Metanephros (tissue), 1 donor: ENCODE results near the gene MAP2K3. TPM values are rescaled to one million over a fixed set of nuclear protein-coding genes. Genes with fewer than 3 reads are reported as not detected.

Source experiments
- total RNA-seq: library from RNA; depleted of rRNA; stranded (reverse); fragments of >200 nt; gene quantifications from one replicate; pipeline ENCODE4 v1.2.3, GENCODE V29; 2014

The MAP2K3 gene
- 23.7 TPM for total RNA-seq

DNA sequence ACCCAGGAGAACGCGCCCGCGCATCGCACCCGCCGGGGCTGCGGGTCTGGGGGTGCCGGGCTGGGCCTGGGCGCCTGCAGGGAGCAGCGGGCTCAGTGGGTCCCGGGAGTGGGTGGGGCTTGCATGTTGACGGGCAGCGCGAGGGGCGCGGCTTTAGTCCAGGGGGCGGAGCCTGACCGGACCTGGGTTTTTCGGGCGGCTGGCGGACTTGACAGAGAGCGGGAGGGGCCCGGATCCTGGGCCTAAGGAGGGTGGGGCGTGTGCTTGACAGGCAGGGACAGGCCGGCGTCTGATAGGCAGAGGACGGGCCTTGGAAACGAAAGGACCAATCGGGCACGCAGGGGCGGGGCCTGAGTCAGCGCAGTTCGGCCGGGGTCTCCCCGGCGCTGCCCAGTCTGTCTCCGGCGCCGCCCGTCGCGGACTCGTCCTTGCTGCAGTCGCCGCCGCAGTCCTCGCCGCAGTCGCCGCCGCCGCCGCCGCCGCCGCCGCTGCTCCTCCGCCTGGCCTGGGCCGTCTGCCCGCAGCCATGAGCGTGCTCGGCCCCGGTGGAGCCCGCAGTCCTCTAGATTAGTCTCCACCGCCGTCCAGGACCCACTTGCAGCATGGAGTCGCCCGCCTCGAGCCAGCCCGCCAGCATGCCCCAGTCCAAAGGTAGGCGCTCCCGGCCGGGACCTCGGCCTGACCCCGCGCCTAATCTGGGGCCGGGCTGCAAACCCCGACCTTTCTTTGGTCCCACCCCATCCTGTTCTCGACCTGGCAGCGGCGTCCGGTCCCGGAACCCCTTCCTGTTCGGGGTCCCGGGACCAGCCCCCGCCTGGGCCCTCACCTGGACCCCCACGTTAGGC is at the start of gene MAP2K3:
Gene MAP2K3, plus strand, starts transcription at position 393 of the 845 bp plus-strand sequence. Its CDS starts 210 bp downstream, at position 603.

DNA sequence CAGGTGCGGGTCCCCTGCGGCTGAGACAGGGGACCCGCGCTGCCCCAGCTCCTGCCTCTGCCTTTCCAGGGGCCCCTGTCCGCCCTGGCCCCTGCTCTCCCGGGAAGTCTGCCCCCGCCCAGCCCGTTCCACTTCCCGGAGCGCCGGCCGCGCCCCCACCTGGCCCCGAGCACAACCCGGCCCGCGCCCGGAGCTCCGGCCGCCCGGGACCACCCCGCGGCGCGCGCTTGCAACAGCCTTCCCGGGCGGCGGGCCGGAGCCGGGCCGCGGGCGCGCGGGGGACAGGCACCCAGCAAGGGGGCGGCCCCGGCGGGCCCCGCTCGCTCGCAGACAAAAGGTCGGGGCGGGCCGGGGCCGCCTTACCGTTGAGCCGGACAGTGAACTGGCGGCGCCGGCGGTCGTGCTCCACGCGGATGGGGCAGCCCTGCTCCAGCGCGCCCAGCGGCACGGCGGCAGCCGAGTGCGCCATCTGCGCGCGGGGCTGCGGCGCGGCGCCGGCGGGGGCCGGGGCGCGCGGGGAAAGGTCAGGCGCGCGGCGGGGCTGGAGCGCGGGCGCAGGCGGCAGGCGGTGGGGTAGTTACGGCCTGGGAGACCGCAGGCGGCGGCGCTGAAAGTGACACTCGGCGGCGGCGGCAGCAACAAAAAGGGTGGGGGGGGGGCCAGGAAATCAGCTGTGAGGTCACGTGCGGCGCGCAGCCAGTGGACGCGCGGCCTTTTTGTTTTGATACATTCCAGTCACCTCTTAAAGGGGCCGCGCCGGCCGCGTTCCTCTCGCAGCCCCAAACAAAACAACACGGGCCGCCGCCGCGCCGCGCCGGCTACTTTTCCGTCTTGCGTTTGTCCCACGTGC is 31.5 kb upstream of the MAP2K3 start, which contains the start of gene NATD1:
Gene NATD1, minus strand, starts transcription at position 615 of the 850 bp plus-strand sequence. Its CDS starts 146 bp downstream, at position 469.

Other genes starting within 250 kb of the MAP2K3 start
- 260 TPM for gene USP22, start 241.7 kb upstream of the MAP2K3 start, total RNA-seq
- gene DHRS7B, start 157.7 kb upstream of the MAP2K3 start, total RNA-seq = 31.9 TPM
- 20.3 TPM for gene TMEM11, start 70.5 kb upstream of the MAP2K3 start, total RNA-seq
- 9.8 TPM for gene NATD1, start 31.3 kb upstream of the MAP2K3 start, total RNA-seq
- 11.3 TPM for gene KCNJ12, start 91.6 kb downstream of the MAP2K3 start, total RNA-seq